ENCODE results near the gene SCFD1.

SCFD1 gene

DNA sequence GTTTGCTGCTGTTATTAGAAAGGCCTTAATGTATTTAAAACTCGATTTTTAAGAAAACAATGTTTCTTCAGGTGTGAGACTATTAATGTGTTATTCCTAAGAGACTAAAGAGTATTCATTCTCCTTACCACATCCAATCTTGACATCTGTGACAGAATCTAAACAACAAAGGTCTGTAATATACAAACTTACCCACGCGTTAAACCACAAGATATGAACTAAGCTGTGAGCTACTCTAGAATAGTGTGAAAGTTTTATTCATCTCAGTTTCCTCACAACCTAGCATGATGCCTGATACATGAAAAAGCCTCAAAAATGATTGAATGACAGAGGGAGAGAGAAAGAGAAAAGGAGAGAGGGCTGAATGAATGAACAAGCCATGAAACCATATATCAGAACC is 135.0 kb downstream of the SCFD1 start:
- DNase-seq (ENCODE audit: low spot score) = no peak

DNA sequence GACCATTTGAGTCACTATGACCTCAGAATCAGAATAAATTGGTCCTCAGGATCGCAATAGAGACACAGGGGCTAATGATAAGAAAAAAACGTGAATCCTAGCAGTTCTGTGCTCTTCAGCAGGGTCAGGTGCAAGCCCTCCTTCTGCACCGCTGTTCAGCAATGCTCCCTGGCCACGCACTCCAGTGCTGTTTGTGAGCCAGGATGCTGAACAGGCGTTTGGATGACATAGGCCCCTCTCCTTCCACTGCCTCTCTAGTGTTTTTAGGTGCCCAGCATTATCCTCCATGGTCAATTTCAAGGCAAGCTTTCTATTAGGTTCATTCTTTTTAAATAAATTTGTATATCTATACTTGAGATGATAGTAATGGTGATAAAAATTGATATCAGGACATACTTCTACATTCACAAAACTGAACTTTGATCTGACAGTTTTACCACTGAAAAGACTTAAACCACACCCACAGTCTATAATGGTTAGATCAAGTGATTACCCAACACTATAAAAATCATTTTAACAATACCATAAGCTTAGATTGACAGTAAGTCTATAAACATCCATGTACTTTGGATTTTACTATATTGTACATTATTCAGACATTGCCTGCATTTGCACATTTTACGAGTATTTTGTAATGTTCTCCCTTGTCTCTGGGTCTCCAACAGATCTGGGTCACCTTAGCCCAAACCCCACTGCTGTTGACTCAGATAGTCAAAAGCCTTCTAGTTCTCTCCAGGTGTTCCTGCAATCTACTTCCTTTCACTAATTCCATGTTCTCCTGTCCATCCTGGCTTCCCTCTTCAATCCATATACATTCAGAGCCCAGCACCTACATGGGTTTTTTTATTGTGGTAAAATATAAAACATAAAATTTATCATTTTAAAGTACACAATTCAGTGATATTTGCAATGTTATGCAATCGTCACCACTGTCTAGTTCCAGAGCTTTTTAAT is 137.3 kb downstream of the SCFD1 start:
- no peak for DNase-seq (ENCODE audit: low spot score)

DNA sequence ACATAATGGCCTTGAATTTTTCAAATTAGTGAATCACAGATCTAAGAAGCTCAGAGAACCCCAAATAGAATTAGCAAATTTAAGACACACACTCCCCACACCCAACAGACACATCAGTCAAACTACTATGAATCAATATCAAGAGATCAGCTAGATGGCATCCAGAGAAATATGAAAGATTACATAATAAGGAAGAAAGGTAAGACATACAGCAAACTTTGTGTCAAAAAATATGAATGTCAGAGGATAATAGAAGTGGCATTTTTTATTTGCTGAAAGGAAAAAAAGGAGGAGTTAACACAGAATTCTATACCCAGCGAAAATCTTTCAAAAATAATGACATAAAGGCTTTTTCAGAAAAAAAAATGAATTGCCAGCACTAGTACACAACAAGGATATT is 141.8 kb downstream of the SCFD1 start:
- no peak for DNase-seq (ENCODE audit: low spot score)

DNA sequence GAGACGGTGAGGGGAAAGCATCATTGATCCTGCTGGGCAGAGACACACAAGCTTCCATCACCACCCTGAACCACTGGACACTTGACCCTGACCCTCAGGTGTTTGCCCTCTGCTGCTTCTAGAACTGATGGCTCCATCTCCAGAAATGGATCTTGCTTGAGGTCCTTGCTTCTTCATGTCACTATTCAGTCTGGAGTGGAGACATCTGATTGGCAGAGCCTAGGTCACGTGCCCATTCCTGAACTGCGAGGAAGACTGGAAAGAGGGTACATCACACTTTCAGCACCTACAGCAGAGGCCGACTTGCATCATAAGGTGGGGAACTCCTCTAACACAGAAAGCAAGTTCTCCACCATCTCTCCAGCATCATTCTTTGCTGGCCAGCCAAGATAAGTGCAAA is 145.5 kb downstream of the SCFD1 start:
- no peak for DNase-seq (ENCODE audit: low spot score)

DNA sequence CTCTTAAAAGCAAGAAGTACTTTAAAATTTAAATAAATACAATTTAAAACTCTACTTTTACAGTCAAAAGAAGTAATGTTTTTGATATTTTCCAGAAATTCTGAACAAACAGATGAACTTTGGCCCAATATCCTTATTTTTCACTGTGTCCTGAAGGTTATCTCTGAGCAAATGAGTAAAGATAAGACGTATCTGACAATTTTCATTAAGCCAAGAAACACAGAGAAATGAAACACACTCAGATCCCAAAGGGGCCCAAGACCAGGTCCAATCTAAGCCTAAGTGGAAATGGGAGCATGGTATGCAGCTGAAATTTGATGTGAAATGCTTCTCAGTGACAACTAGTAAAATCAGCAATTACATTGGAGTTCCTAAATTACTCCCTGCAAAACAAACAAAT is 146.7 kb downstream of the SCFD1 start:
- DNase-seq (ENCODE audit: low spot score) = no peak

DNA sequence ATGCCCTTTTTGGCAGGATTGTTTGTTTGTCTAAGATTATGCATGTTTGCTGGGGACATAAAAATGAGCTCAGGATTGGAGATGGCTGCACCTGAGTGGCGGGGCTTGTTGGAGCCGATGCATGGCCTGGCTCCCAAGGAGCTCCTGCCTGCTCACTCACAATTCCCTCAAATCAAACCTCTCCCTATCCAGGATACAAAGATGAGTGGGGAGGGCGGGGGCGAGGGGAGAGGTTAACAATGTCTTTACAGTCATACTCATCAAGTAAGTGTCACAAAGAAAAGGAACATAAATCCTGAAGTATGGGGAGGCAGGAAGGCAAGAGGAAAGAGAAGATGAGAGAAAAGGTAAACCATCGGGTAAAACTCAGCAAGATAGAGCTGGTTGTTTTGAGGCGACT is 148.3 kb downstream of the SCFD1 start:
- DNase-seq (ENCODE audit: low spot score) = no peak

DNA sequence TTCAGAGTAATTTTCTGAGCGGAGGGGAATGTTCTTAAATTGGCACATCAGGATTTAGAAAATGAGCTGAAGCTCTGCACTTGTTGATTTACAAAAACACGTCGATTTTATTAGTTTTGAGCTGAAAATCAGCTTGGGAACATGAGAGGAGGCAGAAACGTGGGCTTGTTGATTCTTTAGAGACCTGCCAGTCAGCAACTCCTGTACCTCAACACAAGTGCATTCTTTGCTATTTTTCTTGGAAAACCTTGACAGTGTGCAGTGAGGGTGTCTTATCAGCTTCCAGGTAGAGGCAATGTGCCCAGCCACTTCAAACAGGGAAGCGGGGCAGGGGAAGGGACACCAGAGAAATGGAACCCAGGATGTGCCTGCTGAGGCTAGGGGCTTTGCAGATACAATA is 149.5 kb downstream of the SCFD1 start:
- DNase-seq (ENCODE audit: low spot score) = no peak

DNA sequence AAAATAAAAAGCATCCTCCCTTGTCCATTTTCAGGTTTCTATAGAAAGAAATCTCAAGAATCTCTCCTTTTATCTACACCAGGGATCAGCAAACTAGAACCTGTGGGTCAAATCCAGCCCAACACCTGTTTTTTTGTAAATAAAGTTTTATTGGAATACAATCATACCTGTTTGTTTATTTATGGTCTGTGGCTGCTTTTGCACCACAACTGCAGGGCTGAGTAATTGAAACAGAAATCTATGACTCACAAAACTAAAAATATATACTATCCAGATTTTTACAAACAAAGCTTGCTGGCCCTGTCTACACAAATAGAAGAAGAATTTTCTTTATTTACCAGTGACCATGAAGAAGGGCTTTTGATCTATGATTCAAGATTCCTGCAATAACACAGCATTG is 157.1 kb downstream of the SCFD1 start:
- DNase-seq (ENCODE audit: low spot score) = peak; percentile 2

Measured in LoVo (cell line).